Tibial nerve (tissue), 4 donors: ENCODE data around the gene ABHD17B.

Source experiments
- EP300 ChIP-seq, 2 donors: sonication (generic); formaldehyde crosslinking; IDR thresholded peaks; one replicate each; pipeline ENCODE4 v1.6.1; 2017; ENCODE audit warnings: antibody characterized with exemption in 2 of 2, mild to moderate bottlenecking in 1 of 2
- POLR2A ChIP-seq, 2 donors: fragments of 450-650 bp; IDR thresholded peaks; one replicate each; pipeline ENCODE4 v1.6.1; 2017; ENCODE audit warnings: antibody characterized with exemption in 2 of 2, mild to moderate bottlenecking in 2 of 2, moderate library complexity in 2 of 2
- TF ChIP-seq, protein P1 (sequence below), 5 experiments: fragments of 200-600 bp in 3 of 5; fragments of 450-650 bp in 2 of 5; sonication (generic) in 3 of 5; IDR thresholded peaks; one replicate each; pipeline ENCODE4 v1.5.1; 2016 to 2019; ENCODE audit warnings: antibody characterized with exemption in 5 of 5, mild to moderate bottlenecking in 3 of 5, moderate library complexity in 2 of 5

DNA sequence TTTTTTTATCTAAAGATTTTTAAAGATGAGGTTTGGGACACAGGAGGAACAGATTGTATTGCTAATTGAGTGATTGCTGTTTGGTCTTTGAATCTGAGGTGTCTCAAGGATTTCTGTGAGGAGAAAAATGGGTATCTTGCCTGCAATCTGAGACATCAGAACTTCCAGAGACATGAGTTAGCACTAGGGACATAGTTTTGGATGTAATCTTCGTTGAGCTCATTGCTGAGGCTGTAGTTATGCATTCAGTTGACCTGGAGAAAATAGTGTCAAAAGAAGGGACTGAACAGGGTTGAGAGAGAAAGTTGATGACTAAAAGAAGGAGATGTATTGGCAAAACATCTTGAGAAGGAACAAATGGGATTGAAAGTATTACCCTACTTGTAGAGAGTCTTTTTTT is 25.1 kb upstream of the ABHD17B start:
- TF ChIP-seq, protein P1, sequence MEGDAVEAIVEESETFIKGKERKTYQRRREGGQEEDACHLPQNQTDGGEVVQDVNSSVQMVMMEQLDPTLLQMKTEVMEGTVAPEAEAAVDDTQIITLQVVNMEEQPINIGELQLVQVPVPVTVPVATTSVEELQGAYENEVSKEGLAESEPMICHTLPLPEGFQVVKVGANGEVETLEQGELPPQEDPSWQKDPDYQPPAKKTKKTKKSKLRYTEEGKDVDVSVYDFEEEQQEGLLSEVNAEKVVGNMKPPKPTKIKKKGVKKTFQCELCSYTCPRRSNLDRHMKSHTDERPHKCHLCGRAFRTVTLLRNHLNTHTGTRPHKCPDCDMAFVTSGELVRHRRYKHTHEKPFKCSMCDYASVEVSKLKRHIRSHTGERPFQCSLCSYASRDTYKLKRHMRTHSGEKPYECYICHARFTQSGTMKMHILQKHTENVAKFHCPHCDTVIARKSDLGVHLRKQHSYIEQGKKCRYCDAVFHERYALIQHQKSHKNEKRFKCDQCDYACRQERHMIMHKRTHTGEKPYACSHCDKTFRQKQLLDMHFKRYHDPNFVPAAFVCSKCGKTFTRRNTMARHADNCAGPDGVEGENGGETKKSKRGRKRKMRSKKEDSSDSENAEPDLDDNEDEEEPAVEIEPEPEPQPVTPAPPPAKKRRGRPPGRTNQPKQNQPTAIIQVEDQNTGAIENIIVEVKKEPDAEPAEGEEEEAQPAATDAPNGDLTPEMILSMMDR (IDR thresholded peaks at IDR 0.05), result no peak
- TF ChIP-seq POLR2A (IDR thresholded peaks at IDR 0.05) (no peak), EP300 (IDR thresholded peaks at IDR 0.05) (no peak)
